SK-N-MC (cell line): ENCODE measurements around the gene SPN.
"Not testable (repeated sequence)": the region's sequence is repeated elsewhere in the genome, so short reads cannot be mapped to it uniquely, and the experiment has no call there.

Experiments used
- DNase-seq: peaks from one replicate; pipeline ENCODE4 v3.0.0-alpha.2; 2011; ENCODE audit warnings: low read depth, low spot score
- H3K27ac ChIP-seq: fragments of 200-600 bp; sonication (generic); 2 replicates; pipeline ENCODE4 v1.5.1; 2016; ENCODE audit warnings: mixed run types
- H3K36me3 ChIP-seq: fragments of 200-600 bp; sonication (generic); 2 replicates; pipeline ENCODE4 v1.6.1; 2017; ENCODE audit warnings: antibody characterized with exemption, low read length, mixed read lengths; ENCODE audit not compliant: insufficient read depth
- H3K4me3 ChIP-seq: fragments of 200-600 bp; sonication (generic); 2 replicates; pipeline ENCODE4 v1.5.1; 2016
- H3K9ac ChIP-seq: fragments of 200-600 bp; sonication (generic); 2 replicates; pipeline ENCODE4 v1.8.0; 2017; ENCODE audit warnings: mixed run types, mixed read lengths; ENCODE audit not compliant: insufficient read length
- H3K9me3 ChIP-seq: fragments of 200-600 bp; sonication (generic); 2 replicates; pipeline ENCODE4 v1.6.1; 2017; ENCODE audit warnings: low read depth, mild to moderate bottlenecking, antibody characterized with exemption, low read length, moderate library complexity, mixed read lengths
- EZH2 ChIP-seq: fragments of 200-600 bp; sonication (generic); IDR thresholded peaks from one replicate; pipeline ENCODE4 v1.6.1; 2017; ENCODE audit warnings: antibody characterized with exemption
- FOXP2 ChIP-seq: optimal IDR thresholded peaks from 2 replicates; pipeline ENCODE3; 2011; ENCODE audit warnings: mild to moderate bottlenecking, moderate library complexity; ENCODE audit not compliant: insufficient read depth; ENCODE audit errors: extremely low read length, control extremely low read depth
- POLR2AphosphoS5 ChIP-seq: IDR thresholded peaks from 2 replicates; pipeline ENCODE4 v1.6.1; 2012; ENCODE audit warnings: mild to moderate bottlenecking, low read depth, low read length, borderline replicate concordance

Gene SPN

GRCh38 chr16:29635902-29636301, 27.1 kb upstream of the SPN start:
- not testable (repeated sequence) for H3K9ac ChIP-seq, H3K27ac ChIP-seq, H3K9me3 ChIP-seq, H3K36me3 ChIP-seq, DNase-seq, H3K4me3 ChIP-seq

DNA sequence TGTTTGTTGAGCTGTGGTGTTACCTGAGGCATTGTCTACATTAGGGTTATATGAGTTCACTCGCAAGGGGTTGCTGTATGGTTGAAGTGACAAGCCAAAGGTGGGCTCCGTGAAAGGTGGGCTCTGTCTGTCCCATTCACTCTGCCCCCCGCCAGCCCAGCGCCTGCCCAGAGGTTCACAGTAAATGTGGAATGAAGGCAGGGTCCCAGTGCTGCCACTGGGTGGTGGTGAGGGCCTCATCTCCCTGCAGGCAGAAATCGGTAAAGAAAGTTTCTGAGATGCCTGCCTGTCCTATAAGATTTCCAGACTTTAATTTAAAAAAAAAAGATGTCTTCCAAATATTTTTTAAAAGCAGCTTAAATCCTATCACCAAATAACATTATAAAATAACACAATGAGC, 26.7 kb upstream of the SPN start:
- not testable (repeated sequence) for DNase-seq, H3K36me3 ChIP-seq, H3K4me3 ChIP-seq, H3K9ac ChIP-seq, H3K9me3 ChIP-seq, H3K27ac ChIP-seq

GRCh38 chr16:29638751-29639150, 24.3 kb upstream of the SPN start:
- DNase-seq = not testable (repeated sequence)

DNA sequence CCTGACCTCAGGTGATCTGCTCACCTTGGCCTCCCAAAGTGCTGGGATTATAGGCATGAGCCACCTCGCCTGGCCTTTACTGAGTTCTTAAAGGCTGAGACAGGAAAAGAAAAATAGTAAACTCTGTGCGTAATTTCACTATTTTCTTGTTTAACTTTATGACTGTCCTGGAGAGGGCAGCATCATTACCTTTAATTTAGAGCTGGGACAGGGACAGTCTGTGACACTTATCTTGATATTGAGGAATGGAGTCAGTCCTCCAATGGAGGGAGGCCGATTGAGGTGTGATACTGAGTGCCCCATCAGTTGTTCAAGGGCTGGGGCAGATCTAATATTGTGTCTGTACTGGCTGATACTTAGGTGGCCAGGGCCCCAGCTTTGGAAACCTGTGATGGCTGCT, 21.5 kb upstream of the SPN start:
- no peaks in the 10 kb centered on the region for H3K9me3 ChIP-seq
- TF ChIP-seq EZH2 = no peak
- no peak for TF ChIP-seq FOXP2
- no peak for TF ChIP-seq POLR2AphosphoS5
- H3K4me3 ChIP-seq = no peak overlapping the region
- no peaks in the 10 kb centered on the region for H3K36me3 ChIP-seq
- H3K9ac ChIP-seq = no peak overlapping the region
- DNase-seq = no peak
- H3K27ac ChIP-seq = no peak overlapping the region

More at GRCh38 chr16:29638751-29639150, 24.3 kb upstream of the SPN start:
- H3K4me3 ChIP-seq, H3K36me3 ChIP-seq, H3K27ac ChIP-seq, H3K9me3 ChIP-seq, H3K9ac ChIP-seq: not testable (repeated sequence)

DNA sequence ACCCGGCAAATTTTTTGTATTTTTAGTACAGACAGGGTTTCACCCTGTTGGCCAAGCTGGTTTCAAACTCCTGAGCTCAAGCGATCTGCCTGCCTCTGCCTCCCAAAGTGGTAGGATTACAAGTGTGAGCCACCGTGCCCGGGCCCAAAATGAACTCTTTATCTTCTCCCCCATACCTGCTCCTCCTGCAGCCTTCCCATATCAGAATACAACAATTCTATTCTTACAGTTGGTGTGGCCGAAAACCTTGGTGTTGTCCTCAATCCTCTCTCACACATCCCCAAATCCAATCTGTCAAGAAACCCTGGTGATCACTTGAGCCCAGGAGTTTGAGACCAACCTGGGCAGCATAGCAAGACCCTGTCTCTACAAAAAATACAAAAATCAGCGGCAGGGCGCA, 19.5 kb upstream of the SPN start:
- no peak overlapping the region for H3K9ac ChIP-seq
- no peak for TF ChIP-seq POLR2AphosphoS5
- TF ChIP-seq EZH2 = no peak
- TF ChIP-seq FOXP2 = no peak
- no peak overlapping the region for H3K4me3 ChIP-seq
- no peaks in the 10 kb centered on the region for H3K9me3 ChIP-seq
- DNase-seq = no peak
- no peaks in the 10 kb centered on the region for H3K36me3 ChIP-seq
- H3K27ac ChIP-seq = no peak overlapping the region

GRCh38 chr16:29644338-29644857, 18.6 kb upstream of the SPN start:
- Histone ChIP-seq H3K4me3 (no peak overlapping the region), H3K36me3 (no peaks in the 10 kb centered on the region), H3K9ac (no peak overlapping the region), H3K9me3 (no peaks in the 10 kb centered on the region), H3K27ac (no peak overlapping the region)
- no peak for DNase-seq
- TF ChIP-seq EZH2 (no peak), FOXP2 (no peak), POLR2AphosphoS5 (no peak)

- no peak overlapping the region for H3K9ac ChIP-seq
- H3K4me3 ChIP-seq = no peak overlapping the region
Observed at GRCh38 chr16:29644973-29645693, 17.9 kb upstream of the SPN start.

GRCh38 chr16:29645694-29646187, 17.3 kb upstream of the SPN start:
- no peak overlapping the region for H3K9ac ChIP-seq
- no peak overlapping the region for H3K27ac ChIP-seq
- no peaks in the 10 kb centered on the region for H3K36me3 ChIP-seq
- H3K9me3 ChIP-seq = no peaks in the 10 kb centered on the region
- no peak overlapping the region for H3K4me3 ChIP-seq
- no peak for DNase-seq
- no peak for TF ChIP-seq POLR2AphosphoS5
- no peak for TF ChIP-seq FOXP2
- no peak for TF ChIP-seq EZH2

More at GRCh38 chr16:29644973-29645693, 17.9 kb upstream of the SPN start:
- TF ChIP-seq POLR2AphosphoS5 = no peak
- TF ChIP-seq EZH2 = no peak
- TF ChIP-seq FOXP2 = no peak
- DNase-seq = no peak
- Histone ChIP-seq H3K9me3 (no peaks in the 10 kb centered on the region), H3K27ac (no peak overlapping the region), H3K36me3 (no peaks in the 10 kb centered on the region)

- Histone ChIP-seq H3K9me3 (no peaks in the 10 kb centered on the region), H3K36me3 (no peaks in the 10 kb centered on the region), H3K4me3 (no peak overlapping the region), H3K9ac (no peak overlapping the region), H3K27ac (no peak overlapping the region)
- no peak for DNase-seq
- TF ChIP-seq POLR2AphosphoS5 (no peak), FOXP2 (no peak), EZH2 (no peak)
Observed at GRCh38 chr16:29646947-29647346, 16.1 kb upstream of the SPN start.
